ENCODE measurements around the gene CFAP61.

Gene CFAP61

GRCh38 chr20:20273286-20273685, 221.0 kb downstream of the CFAP61 start:
- no peak for TF ChIP-seq CTCF (IDR thresholded peaks at IDR 0.05; ENCODE audit: low read depth, low read length)
- no peak overlapping the region for H3K4me3 ChIP-seq (ENCODE audit: low read depth, low read length)

- H3K4me3 ChIP-seq (ENCODE audit: low read depth, low read length): no peak overlapping the region
- no peak for TF ChIP-seq CTCF (IDR thresholded peaks at IDR 0.05; ENCODE audit: low read depth, low read length)
These were observed 222.5 kb downstream of the CFAP61 start for GRCh38 chr20:20274821-20275220.

- H3K4me3 ChIP-seq (ENCODE audit: low read depth, low read length): no peak overlapping the region
- no peak for TF ChIP-seq CTCF (IDR thresholded peaks at IDR 0.05; ENCODE audit: low read depth, low read length)
These were observed 223.3 kb downstream of the CFAP61 start for GRCh38 chr20:20275636-20276035.

- no peak for TF ChIP-seq CTCF (IDR thresholded peaks at IDR 0.05; ENCODE audit: low read depth, low read length)
- H3K4me3 ChIP-seq (ENCODE audit: low read depth, low read length): no peak overlapping the region
These were observed 224.6 kb downstream of the CFAP61 start for GRCh38 chr20:20276811-20277530.

- no peak for TF ChIP-seq CTCF (IDR thresholded peaks at IDR 0.05; ENCODE audit: low read depth, low read length)
- no peak overlapping the region for H3K4me3 ChIP-seq (ENCODE audit: low read depth, low read length)
These were observed 225.6 kb downstream of the CFAP61 start for GRCh38 chr20:20277894-20278335.

GRCh38 chr20:20286061-20286460, 233.7 kb downstream of the CFAP61 start:
- no peak overlapping the region for H3K4me3 ChIP-seq (ENCODE audit: low read depth, low read length)
- no peak for TF ChIP-seq CTCF (IDR thresholded peaks at IDR 0.05; ENCODE audit: low read depth, low read length)

- TF ChIP-seq CTCF (IDR thresholded peaks at IDR 0.05; ENCODE audit: low read depth, low read length): no peak
- no peak overlapping the region for H3K4me3 ChIP-seq (ENCODE audit: low read depth, low read length)
These were observed 237.0 kb downstream of the CFAP61 start for GRCh38 chr20:20289331-20289730.

All from WI38 (cell line).